Caco-2 (cell line): ENCODE measurements around the gene MRPS24. TPM values are rescaled to one million over a fixed set of nuclear protein-coding genes. Genes with fewer than 3 reads are reported as not detected.
"Not testable (repeated sequence)": the region's sequence is repeated elsewhere in the genome, so short reads cannot be mapped to it uniquely, and the experiment has no call there.

Experiments used
- BruUV-seq: library from RNA; stranded (reverse); fragments of 400-500 nt; replicated peaks from 2 replicates; lab custom pipeline; 2021; lab: Mats Ljungman, UMichigan
- CTCF ChIA-PET: fragments of 300-600 bp; sonication (Branson Sonifier 250); formaldehyde crosslinking; loops from one replicate; lab custom pipeline; 2022; ENCODE audit warnings: antibody characterized with exemption; lab: Charles Lee
- POLR2A ChIA-PET: fragments of 300-600 bp; sonication (Branson Sonifier 250); formaldehyde crosslinking; loops from one replicate; lab custom pipeline; 2022; ENCODE audit warnings: antibody characterized with exemption; lab: Charles Lee
- DNase-seq, 2 experiments: peaks; one replicate each; pipeline versions ENCODE4 v3.0.0 to v3.0.0-alpha.2; 2020 to 2022
- H3K27me3 ChIP-seq: replicated peaks from 2 replicates; pipeline ENCODE4 v1.6.0; 2011; ENCODE audit warnings: low read length; ENCODE audit not compliant: control insufficient read depth, insufficient read depth
- H3K36me3 ChIP-seq: 2 replicates; pipeline ENCODE4 v1.5.1; 2011; ENCODE audit warnings: low read length; ENCODE audit not compliant: control insufficient read depth, insufficient read depth
- H3K4me1 ChIP-seq: fragments of 250-450 bp; sonication (Bioruptor Pico); 2 replicates; pipeline ENCODE4 v1.5.1; 2020; ENCODE audit warnings: mild to moderate bottlenecking
- H3K4me3 ChIP-seq: 2 replicates; pipeline ENCODE4 v1.5.1; 2011; ENCODE audit warnings: low read depth, mild to moderate bottlenecking, control low read depth, low read length
- H3K9me3 ChIP-seq: fragments of 250-450 bp; sonication (Bioruptor Pico); 2 replicates; pipeline ENCODE4 v1.5.1; 2020; ENCODE audit warnings: mild to moderate bottlenecking, moderate library complexity
- H3K27ac Mint-ChIP-seq: one replicate; pipeline ENCODE4 v1.8.0; 2022; ENCODE audit warnings: mixed read lengths; ENCODE audit not compliant: unreplicated experiment
- H3K27me3 Mint-ChIP-seq: one replicate; pipeline ENCODE4 v1.8.0; 2022; ENCODE audit warnings: mixed read lengths; ENCODE audit not compliant: insufficient read depth, unreplicated experiment
- H3K36me3 Mint-ChIP-seq: one replicate; pipeline ENCODE4 v1.8.0; 2022; ENCODE audit warnings: mild to moderate bottlenecking, mixed read lengths; ENCODE audit not compliant: insufficient read depth, unreplicated experiment
- H3K4me1 Mint-ChIP-seq: one replicate; pipeline ENCODE4 v1.8.0; 2022; ENCODE audit warnings: low read depth, mixed read lengths; ENCODE audit not compliant: unreplicated experiment
- H3K4me3 Mint-ChIP-seq: one replicate; pipeline ENCODE4 v1.8.0; 2022; ENCODE audit warnings: mild to moderate bottlenecking, moderate library complexity, mixed read lengths; ENCODE audit not compliant: unreplicated experiment
- H3K9me3 Mint-ChIP-seq: one replicate; pipeline ENCODE4 v1.8.0; 2022; ENCODE audit warnings: mixed read lengths; ENCODE audit not compliant: unreplicated experiment
- CTCF ChIP-seq, 2 experiments: fragments of 200-600 bp in 1 of 2; IDR thresholded peaks; 1 replicate in 1 of 2; 2 replicates in 1 of 2; pipeline versions ENCODE4 v1.5.1 to v1.8.0; 2011 to 2022; ENCODE audit warnings: antibody characterized with exemption in 1 of 2, control low read depth in 1 of 2, inconsistent platforms in 1 of 2, low read depth in 1 of 2, low read length in 1 of 2, mild to moderate bottlenecking in 1 of 2, moderate library complexity in 1 of 2; ENCODE audit not compliant: insufficient read depth in 1 of 2, severe bottlenecking in 1 of 2, unreplicated experiment in 1 of 2
- intact Hi-C: fragments of 100-400 bp; cut with micrococcal nuclease; formaldehyde crosslinking; loops from one replicate; pipeline ENCODE4 v1.10.0; 2022; ENCODE audit not compliant: unreplicated experiment
- total RNA-seq: library from RNA; stranded (reverse); gene quantifications from 2 replicates; pipeline ENCODE4 v1.2.3, GENCODE V29; 2022

Gene MRPS24
- total RNA-seq, 1 experiment from 2014 or later = 150 TPM

DNA sequence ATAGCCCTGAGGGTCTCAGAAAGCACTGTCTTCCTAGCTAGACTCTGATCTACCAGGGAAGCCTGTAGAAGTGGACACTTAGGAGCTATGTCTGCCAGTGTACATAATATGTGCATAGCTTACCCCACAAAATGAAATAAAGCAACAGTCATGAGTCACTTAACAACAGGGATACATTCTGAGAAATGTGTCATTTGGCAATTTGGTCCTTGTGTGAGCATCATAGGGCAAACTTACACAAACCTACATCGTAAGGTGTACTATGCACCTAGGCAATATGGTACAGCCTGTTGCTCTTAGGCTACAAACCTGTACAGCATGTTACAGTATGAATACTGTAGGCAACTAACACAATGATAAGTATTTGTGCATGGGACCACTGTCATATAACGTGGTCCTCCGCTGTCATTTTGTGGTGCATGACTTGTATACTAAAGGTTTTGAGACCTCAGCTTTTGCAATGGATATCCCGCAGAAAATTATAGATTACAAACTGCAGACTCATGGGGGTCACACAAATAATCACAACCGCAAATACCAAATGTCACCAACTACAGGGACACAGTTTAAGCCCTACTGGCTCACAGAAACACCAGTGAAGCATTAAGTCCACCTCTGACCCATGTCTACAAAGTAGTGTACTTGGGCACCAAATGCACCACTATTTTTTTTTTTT lies 35.4 kb upstream of the MRPS24 start:
- Histone ChIP-seq H3K4me3 (peak overlapping the region; percentile 12), H3K9me3 (no peaks in the 10 kb centered on the region), H3K4me1 (peaks cover 21% of the 10 kb centered on the region), H3K27me3 (no peaks in the 10 kb centered on the region), H3K36me3 (no peaks in the 10 kb centered on the region)
- no peaks in the 10 kb centered on the region for H3K27me3 Mint-ChIP-seq
- peaks cover 15% of the 10 kb centered on the region for H3K36me3 Mint-ChIP-seq
- no peak for TF ChIP-seq CTCF (IDR thresholded peaks at IDR 0.05; ENCODE audit: insufficient read depth in 1 of 2, low read depth in 1 of 2, low read length in 1 of 2, severe bottlenecking in 1 of 2, unreplicated experiment in 1 of 2)
- H3K4me3 Mint-ChIP-seq = peak overlapping the region; percentile 79
- BruUV-seq = no TSS peak
- POLR2A ChIA-PET = interaction anchor here (0.5 to 1.5 kb wide), 6 partner anchors 20 to 1095 kb away, joined by 3 to 14 read pairs (median 5); partner anchors contain the start of genes MRPS24 and YKT6
- no peak for DNase-seq
- H3K27ac Mint-ChIP-seq = peak overlapping the region; percentile 86
- intact Hi-C loops = loop anchor here (1.0 to 2.0 kb wide), 5 partner anchors 13 to 50 kb away; partner anchors contain the start of genes MRPS24 and UBE2D4
- H3K4me1 Mint-ChIP-seq = peaks cover 26% of the 10 kb centered on the region
- CTCF ChIA-PET = interaction anchor here (0.6 to 1.8 kb wide), 6 partner anchors 17 to 322 kb away, joined by 3 to 13 read pairs (median 4); partner anchors contain the start of gene STK17A
- no peaks in the 10 kb centered on the region for H3K9me3 Mint-ChIP-seq

- peaks cover 15% of the 10 kb centered on the region for H3K36me3 Mint-ChIP-seq
- ChIA-PET POLR2A (no interaction called here), CTCF (no interaction called here)
- H3K27me3 Mint-ChIP-seq = no peaks in the 10 kb centered on the region
- H3K27me3 ChIP-seq = no peaks in the 10 kb centered on the region
- H3K9me3 ChIP-seq = no peaks in the 10 kb centered on the region
- TF ChIP-seq CTCF (IDR thresholded peaks at IDR 0.05; ENCODE audit: insufficient read depth in 1 of 2, low read depth in 1 of 2, low read length in 1 of 2, severe bottlenecking in 1 of 2, unreplicated experiment in 1 of 2) = no peak
- H3K4me1 ChIP-seq = peaks cover 21% of the 10 kb centered on the region
- H3K4me3 ChIP-seq = no peak overlapping the region
- H3K4me3 Mint-ChIP-seq = no peak overlapping the region
- intact Hi-C loops = no loop called here
- no peak overlapping the region for H3K27ac Mint-ChIP-seq
- BruUV-seq = no TSS peak
- no peaks in the 10 kb centered on the region for H3K36me3 ChIP-seq
- no peaks in the 10 kb centered on the region for H3K9me3 Mint-ChIP-seq
- peaks cover 22% of the 10 kb centered on the region for H3K4me1 Mint-ChIP-seq
- no peak for DNase-seq
These were observed 33.3 kb upstream of the MRPS24 start for GRCh38 chr7:43902542-43903054.

DNA sequence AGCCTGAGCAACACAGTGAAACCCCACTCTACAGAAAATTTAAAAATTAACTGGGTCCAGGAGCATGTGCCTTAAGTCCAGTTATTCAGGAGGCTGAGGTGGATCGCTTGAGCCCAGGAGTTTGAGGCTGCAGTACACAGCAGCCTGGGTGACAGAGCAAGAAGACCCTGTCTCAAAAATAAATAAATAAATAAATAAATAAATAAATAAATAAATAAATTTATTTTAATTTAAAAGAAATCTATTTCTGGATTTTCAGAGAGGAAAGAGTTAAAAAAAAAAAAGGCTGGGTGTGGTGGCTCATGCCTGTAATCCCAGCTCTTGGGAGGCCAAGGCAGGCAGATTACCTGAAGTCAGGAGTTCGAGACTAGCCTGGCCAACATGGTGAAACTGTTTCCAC lies 29.3 kb upstream of the MRPS24 start:
- POLR2A ChIA-PET, H3K4me3 ChIP-seq, H3K9me3 Mint-ChIP-seq, DNase-seq, intact Hi-C loops, H3K4me1 ChIP-seq, CTCF ChIA-PET, H3K27me3 Mint-ChIP-seq, H3K27me3 ChIP-seq, H3K36me3 ChIP-seq, BruUV-seq, H3K9me3 ChIP-seq, H3K4me3 Mint-ChIP-seq, H3K27ac Mint-ChIP-seq: not testable (repeated sequence)
- H3K4me1 Mint-ChIP-seq = peaks cover 12% of the 10 kb centered on the region
- H3K36me3 Mint-ChIP-seq = peaks cover 25% of the 10 kb centered on the region
